Activated CD4-positive, alpha-beta T cell treated with anti-CD3 and anti-CD28 coated beads for 48 hours (primary cell): ENCODE data around the gene CEP126.
"Not testable (repeated sequence)": the region's sequence is repeated elsewhere in the genome, so short reads cannot be mapped to it uniquely, and the experiment has no call there.

ENCODE experiments used
- DNase-seq: peaks from one replicate; pipeline ENCODE4 v3.0.0-alpha.2; 2020

CEP126 gene

GRCh38 chr11:101929294-101929915 lies 14.6 kb downstream of the CEP126 start:
- DNase-seq = no peak

- DNase-seq = no peak
Observed at GRCh38 chr11:101931692-101932091, 16.9 kb downstream of the CEP126 start.

GRCh38 chr11:101940901-101941520 lies 26.2 kb downstream of the CEP126 start:
- DNase-seq = no peak

GRCh38 chr11:101944923-101945322 lies 30.1 kb downstream of the CEP126 start:
- no peak for DNase-seq

GRCh38 chr11:101945448-101945847 lies 30.6 kb downstream of the CEP126 start:
- no peak for DNase-seq

GRCh38 chr11:101949680-101950220 lies 34.9 kb downstream of the CEP126 start:
- no peak for DNase-seq

- no peak for DNase-seq
Observed at GRCh38 chr11:101955278-101955677, 40.5 kb downstream of the CEP126 start.

- DNase-seq = no peak
Observed at GRCh38 chr11:101955701-101956100, 40.9 kb downstream of the CEP126 start.

- DNase-seq = no peak
Observed at GRCh38 chr11:101960231-101960630, 45.4 kb downstream of the CEP126 start.

GRCh38 chr11:101964200-101964599 lies 49.4 kb downstream of the CEP126 start:
- DNase-seq = not testable (repeated sequence)

- no peak for DNase-seq
Observed at GRCh38 chr11:101974255-101974654, 59.4 kb downstream of the CEP126 start.

GRCh38 chr11:101974771-101975170 lies 60.0 kb downstream of the CEP126 start:
- DNase-seq = no peak

GRCh38 chr11:101975734-101976133 lies 60.9 kb downstream of the CEP126 start:
- DNase-seq = no peak

GRCh38 chr11:101987370-101987769 lies 72.6 kb downstream of the CEP126 start:
- no peak for DNase-seq

- no peak for DNase-seq
Observed at GRCh38 chr11:101993172-101993571, 78.4 kb downstream of the CEP126 start.

GRCh38 chr11:101994052-101994469 lies 79.3 kb downstream of the CEP126 start:
- not testable (repeated sequence) for DNase-seq

- DNase-seq = no peak
Observed at GRCh38 chr11:101996111-101996510, 81.3 kb downstream of the CEP126 start.

GRCh38 chr11:102001657-102002338 lies 87.0 kb downstream of the CEP126 start:
- no peak for DNase-seq

- no peak for DNase-seq
Observed at GRCh38 chr11:102004220-102004619, 89.4 kb downstream of the CEP126 start.

- no peak for DNase-seq
Observed at GRCh38 chr11:102005306-102005705, 90.5 kb downstream of the CEP126 start.

- DNase-seq = no peak
Observed at GRCh38 chr11:102006835-102007566, 92.2 kb downstream of the CEP126 start.

- no peak for DNase-seq
Observed at GRCh38 chr11:102007567-102008437, 93.0 kb downstream of the CEP126 start.
